HEK293T (cell line): ENCODE measurements around the gene ZNF346.

ENCODE experiments used
- ARNT ChIP-seq: fragments of 450-650 bp; IDR thresholded peaks from 2 replicates; pipeline ENCODE4 v1.6.1; 2017; ENCODE audit warnings: mild to moderate bottlenecking
- ELF4 ChIP-seq: fragments of 450-650 bp; IDR thresholded peaks from 2 replicates; pipeline ENCODE4 v1.6.1; 2017; ENCODE audit warnings: antibody characterized with exemption
- FOXK2 ChIP-seq: fragments of 450-650 bp; IDR thresholded peaks from 2 replicates; pipeline ENCODE4 v1.6.1; 2016; ENCODE audit warnings: mild to moderate bottlenecking
- FOXM1 ChIP-seq: fragments of 450-650 bp; IDR thresholded peaks from 2 replicates; pipeline ENCODE4 v1.6.1; 2017; ENCODE audit warnings: mild to moderate bottlenecking, borderline replicate concordance
- NFRKB ChIP-seq: fragments of 450-650 bp; IDR thresholded peaks from 2 replicates; pipeline ENCODE4 v1.6.1; 2016; ENCODE audit warnings: mild to moderate bottlenecking, moderate library complexity
- ZNF384 ChIP-seq: fragments of 450-650 bp; IDR thresholded peaks from 2 replicates; pipeline ENCODE4 v1.6.1; 2016

DNA sequence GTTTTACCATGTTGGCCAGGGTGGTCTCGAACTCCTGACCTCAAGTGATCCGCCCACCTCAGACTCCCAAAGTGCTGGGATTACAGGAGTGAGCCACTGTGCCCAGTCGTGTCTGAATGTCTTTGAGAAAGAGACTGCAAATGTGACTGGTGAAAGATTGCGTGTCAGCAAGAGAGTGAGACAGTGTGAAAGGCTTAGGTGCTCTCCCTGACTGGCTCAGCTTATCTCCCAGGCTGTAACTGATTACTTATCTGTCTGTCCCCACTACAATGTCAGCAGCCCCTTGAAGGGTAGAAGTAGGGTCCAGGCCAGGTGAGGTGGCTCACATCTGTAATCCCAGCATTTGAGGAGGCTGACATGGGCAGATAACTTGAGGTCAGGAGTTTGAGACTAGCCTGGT, 60.9 kb downstream of the ZNF346 start:
- no peak for TF ChIP-seq ELF4
- TF ChIP-seq FOXK2: no peak
- no peak for TF ChIP-seq ARNT
- no peak for TF ChIP-seq ZNF384
- no peak for TF ChIP-seq FOXM1
- no peak for TF ChIP-seq NFRKB
